OCI-M2 (cell line): ENCODE data around the gene PERCC1.

Experiments
- DNase-seq: peaks from one replicate; lab custom pipeline; 2025; ENCODE audit not compliant: unreplicated experiment; lab: John Stamatoyannopoulos, UW

The PERCC1 gene

DNA sequence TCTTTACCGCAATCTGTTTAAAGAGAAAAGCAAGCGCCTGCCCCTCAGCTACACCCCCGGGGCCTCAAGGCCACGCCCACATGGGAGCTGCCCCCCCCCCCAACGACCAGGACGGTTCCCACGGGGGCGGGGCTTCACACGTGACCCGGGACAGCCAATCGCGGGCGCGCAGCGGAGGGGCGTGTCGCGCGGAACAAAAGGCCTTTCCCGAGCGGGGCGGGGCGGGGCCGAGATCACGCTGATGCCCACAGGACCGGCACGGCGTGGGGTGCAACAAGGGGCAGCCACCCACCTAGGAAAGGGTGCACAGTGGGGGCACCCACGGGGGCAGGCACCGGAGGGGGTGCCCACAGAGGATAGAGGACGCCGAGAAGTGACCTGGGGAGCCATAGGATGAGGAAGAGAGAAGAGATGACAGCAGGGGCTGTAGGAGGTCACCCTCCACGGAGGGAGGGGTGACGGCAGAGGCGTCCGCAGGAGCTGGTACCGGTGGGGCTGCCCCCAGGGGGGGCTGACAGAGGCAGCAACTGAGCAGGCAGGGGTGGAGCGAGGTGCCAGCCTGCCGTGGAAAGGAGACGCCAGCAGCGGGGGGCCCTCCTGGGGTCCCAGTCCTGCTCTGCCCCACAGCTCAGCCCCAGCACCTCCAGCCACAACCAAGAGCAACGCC, 22.6 kb upstream of the PERCC1 start:
- peak; percentile 36 for DNase-seq

GRCh38 chr16:1412847-1413246, 18.0 kb upstream of the PERCC1 start:
- no peak for DNase-seq

GRCh38 chr16:1413684-1414531, 17.0 kb upstream of the PERCC1 start:
- no peak for DNase-seq

DNA sequence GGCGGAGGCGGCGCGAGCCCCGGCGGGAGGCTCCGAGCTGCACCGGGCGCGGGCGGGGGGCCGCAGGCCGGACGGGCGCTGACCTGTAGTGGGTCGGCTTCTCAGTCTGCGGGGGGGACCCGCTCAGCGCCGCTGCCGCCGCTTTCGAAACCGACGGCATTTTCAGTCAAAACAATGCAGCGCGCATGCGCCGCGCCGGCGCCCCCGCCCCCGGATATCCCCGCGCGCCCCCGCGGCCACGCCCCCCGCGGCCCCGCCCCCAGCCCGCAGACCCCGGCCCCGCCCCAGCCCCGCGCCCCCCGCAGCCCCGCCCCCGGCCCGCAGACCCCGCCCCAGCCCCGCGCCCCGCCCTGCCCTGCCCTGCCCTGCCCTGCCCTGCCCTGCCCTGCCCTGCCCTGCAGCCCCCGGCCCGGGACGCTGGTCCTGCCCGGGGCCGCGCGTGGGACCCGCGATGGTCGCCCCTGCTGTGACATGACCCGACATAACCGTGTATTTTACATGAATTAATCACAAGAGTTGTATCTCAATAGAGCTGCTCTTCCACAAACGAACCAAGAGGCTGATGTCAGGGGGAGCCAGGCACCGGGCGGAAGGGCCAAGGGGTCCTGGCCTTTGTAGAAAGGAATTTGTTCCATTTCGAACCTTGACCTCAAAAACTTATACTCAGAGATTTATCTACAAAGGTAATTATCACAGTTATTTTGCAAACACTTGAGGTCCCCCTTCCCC, 16.2 kb upstream of the PERCC1 start, which contains the start of gene UNKL:
TSS of gene UNKL (minus strand) at position 173 of the 729 bp plus-strand sequence. CDS start at position 160, 13 bp downstream.
- no peak for DNase-seq

- DNase-seq, result no peak
Measured at GRCh38 chr16:1416521-1416941, 14.3 kb upstream of the PERCC1 start.

DNA sequence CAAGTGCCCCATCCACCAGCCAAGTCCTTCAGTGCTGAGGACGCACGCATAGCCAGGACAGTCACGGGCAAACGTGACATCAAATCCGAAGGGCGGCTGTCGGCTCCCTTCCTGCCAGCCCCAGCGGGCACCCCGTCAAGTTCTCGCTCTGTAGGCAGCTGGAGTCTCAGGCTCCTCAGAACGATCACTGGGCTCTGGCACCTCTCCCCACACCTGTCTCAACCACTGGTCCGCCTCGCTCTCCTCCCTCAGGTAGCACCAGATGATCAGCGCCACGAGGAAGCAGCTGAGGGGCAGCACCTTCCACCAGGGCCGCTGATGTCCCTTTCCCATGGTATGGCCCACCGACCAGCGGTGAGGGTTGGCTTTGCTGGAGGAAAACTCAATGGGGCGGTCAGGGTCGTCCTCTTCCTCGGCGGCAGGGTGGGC, 10.8 kb upstream of the PERCC1 start:
- no peak for DNase-seq

DNA sequence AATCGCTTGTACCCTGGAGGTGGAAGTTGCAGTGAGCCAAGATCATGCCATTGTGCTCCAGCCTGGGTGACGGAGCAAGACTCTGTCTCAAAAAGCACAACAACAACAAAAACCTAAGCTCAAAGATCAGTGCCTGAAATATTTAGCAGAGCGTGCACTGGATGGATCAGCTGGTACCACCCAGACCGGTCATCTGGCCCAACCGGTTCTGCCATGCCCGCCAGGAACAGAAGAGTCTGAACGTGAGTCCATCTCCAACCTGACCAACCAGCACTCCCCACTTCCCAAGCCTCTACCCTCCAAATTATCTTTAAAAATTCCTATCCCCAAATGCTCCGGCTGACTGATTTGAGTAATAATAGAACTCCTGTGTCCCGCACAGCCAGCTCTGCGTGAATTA, 8.8 kb upstream of the PERCC1 start:
- DNase-seq, result no peak

- DNase-seq, result no peak
Measured at GRCh38 chr16:1424028-1424427, 6.8 kb upstream of the PERCC1 start.

- no peak for DNase-seq
Measured at GRCh38 chr16:1425616-1426370, 5.1 kb upstream of the PERCC1 start.

DNA sequence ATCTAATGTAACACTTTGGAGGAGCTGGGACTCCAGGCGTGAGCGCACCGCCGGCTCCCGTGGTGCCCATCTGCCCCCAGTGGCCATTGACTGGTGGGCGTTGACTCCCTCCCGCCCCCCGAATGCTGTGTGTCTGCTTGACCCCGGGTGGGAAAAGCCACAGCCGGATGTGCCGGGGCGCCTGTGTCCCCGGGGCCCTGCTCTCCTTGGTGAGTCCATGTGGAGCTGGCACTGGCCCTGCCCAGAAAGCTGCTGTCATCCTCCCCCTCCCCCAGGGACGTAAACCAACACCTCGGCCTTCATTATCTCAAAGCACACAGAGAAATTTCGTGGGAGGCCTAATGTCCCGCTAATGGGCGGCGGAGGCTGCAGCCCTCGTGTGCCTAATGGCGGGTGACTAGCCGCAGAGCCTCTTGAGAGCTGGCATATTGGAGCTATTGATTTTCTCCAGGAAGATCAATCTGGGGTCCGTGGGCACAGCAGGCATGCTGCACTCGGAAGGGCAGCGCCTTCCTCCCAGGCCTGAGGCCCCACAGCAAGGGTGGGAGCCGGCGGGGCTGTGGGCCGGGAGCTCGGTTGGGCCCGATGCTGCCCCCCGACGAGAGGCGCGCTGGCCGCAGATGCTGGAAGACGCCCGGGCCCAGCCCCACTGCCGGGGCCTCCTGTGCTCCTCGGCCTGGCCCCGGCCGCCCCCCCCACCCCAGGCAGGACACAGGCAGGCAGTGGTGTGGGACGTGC, 4.0 kb upstream of the PERCC1 start:
- DNase-seq, result no peak

DNA sequence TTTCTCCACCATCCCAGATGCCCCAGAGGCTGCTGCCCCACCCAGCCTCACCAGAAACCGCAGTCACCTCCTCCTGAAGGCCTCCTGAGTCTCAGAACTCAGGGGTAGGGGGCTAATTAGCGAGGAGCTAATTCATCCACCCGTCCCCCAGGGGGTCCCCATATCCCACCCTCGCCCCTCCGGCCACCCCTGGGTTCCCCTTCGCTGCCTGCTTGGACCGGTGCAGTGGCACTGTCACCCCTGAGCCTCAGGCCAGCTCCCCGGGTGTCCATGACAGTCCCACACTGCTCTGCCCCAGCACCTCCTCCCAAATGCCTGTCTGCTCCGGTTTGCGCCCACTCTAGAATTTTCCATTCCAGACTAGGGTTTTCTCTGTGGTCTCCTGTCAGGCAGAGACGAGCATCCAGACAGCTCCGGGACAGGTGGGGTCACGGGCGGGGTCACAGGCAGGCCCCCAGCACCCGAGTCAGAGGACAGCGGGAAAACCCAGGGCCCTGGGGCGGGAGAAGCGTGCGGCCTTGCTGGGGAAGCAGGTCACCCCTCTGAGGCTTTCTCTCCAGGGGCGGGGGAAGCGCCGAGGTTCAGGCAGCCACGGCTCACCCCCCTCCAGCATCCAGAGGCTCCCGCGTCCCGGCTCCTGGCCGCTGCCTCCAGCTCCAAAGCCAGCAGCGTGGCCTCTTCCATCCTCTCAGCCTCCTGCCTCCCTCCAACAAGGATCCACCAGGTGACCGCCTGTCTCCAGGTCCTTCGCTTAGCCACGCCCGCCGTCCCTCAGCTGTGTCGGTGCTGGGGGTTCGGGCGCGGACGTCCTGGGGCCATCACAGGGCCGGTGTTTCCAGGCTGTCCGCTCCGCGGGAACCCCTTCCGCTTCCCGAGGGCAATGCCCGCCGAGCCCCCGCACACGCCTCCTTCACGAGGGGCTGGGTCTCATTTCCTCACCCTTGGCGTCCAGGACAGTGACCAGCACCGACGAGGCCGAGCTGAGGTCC, 3.1 kb upstream of the PERCC1 start:
- DNase-seq, result no peak

- DNase-seq, result no peak
Measured at GRCh38 chr16:1428511-1428910, 2.4 kb upstream of the PERCC1 start.

GRCh38 chr16:1429012-1429411, 1.9 kb upstream of the PERCC1 start:
- DNase-seq, result no peak

- no peak for DNase-seq
Measured at GRCh38 chr16:1429631-1430030, 1.2 kb upstream of the PERCC1 start.

GRCh38 chr16:1430214-1430758, 592 bp upstream of the PERCC1 start:
- no peak for DNase-seq

DNA sequence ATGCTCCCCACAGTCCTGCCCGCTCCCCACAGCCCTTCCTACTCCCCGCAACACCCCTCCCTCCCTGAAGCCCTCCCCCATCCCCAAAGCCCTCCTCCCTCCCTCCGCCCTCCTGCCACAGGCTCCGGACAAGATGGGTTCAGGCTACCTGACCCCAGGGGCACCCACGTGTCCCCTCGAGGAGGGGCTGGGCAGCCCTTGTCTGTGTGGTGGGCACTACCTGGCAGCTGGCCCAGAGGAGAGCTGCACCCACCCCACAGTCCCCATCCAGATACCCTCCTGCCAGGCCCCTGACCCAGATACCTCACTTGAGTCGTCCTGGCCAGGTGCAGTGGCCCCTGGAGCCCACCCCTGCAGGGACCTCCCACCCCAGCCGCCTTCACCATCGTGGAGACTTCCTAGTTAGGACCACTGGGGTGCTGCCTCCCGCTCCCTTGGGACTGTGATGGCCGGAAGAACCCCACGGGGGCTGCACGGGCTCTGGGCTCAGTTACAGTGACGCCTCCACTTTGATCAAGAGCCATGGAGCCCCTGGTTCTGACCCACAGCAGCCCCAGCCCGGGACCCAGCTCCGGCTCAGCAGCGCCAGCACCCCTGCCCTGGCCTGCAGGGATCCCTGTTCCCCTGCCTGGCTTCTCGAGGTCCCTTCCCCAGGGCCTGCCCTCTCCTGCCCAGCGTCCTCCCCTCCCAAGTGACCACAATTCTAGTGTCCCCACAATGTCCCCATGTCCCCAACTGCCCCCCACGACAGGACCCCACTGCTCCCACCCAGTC, 806 bp downstream of the PERCC1 start:
- DNase-seq, result no peak

DNA sequence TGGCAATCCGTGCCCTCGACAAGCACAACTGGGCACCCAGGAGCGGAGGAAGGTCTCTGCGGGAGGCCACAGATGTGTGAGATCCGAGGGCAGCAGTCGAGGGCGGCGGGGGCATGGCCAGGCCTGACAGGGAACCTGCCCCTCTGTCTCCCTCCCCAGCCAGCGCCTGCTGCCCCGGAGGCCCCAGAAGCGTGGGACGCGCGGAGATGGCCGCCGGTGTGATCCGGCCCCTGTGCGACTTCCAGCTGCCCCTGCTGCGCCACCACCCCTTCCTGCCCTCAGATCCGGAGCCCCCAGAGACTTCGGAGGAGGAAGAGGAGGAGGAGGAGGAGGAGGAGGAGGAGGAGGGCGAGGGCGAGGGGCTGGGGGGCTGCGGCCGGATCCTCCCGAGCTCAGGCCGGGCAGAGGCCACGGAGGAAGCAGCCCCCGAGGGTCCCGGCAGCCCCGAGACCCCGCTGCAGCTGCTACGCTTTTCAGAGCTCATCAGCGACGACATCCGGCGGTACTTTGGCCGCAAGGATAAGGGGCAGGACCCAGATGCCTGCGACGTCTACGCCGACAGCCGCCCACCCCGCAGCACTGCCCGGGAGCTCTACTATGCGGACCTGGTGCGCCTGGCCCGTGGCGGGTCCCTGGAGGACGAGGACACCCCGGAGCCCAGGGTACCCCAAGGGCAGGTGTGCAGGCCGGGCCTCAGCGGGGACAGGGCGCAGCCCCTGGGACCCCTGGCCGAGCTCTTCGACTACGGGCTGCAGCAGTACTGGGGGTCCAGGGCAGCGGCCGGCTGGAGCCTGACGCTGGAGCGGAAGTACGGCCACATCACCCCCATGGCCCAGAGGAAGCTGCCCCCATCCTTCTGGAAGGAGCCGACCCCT, 1.7 kb downstream of the PERCC1 start:
- no peak for DNase-seq
